GM21717 (cell line): ENCODE results near the gene DCAF5.

Experiments
- ATAC-seq: cut with Tn5 transposase; IDR thresholded peaks from one replicate; pipeline ENCODE4 v1.9.1; 2021; ENCODE audit warnings: mild to moderate bottlenecking, moderate library complexity; ENCODE audit not compliant: unreplicated experiment

Gene DCAF5

GRCh38 chr14:69105326-69105725 is 47.6 kb downstream of the DCAF5 start:
- no peak for ATAC-seq

- ATAC-seq, result no peak
Measured at GRCh38 chr14:69101331-69101826, 51.5 kb downstream of the DCAF5 start.

GRCh38 chr14:69097974-69098373 is 54.9 kb downstream of the DCAF5 start:
- ATAC-seq, result no peak

- no peak for ATAC-seq
Measured at GRCh38 chr14:69096781-69097475, 56.0 kb downstream of the DCAF5 start.

- ATAC-seq, result no peak
Measured at GRCh38 chr14:69096246-69096645, 56.7 kb downstream of the DCAF5 start.

GRCh38 chr14:69094481-69094880 is 58.4 kb downstream of the DCAF5 start:
- ATAC-seq, result no peak

GRCh38 chr14:69093631-69094421 is 59.1 kb downstream of the DCAF5 start:
- no peak for ATAC-seq

GRCh38 chr14:69092840-69093422 is 60.0 kb downstream of the DCAF5 start:
- ATAC-seq, result no peak

- no peak for ATAC-seq
Measured at GRCh38 chr14:69091695-69092094, 61.2 kb downstream of the DCAF5 start.

GRCh38 chr14:69091006-69091405 is 61.9 kb downstream of the DCAF5 start:
- no peak for ATAC-seq

- ATAC-seq, result no peak
Measured at GRCh38 chr14:69090187-69090789, 62.6 kb downstream of the DCAF5 start.

- no peak for ATAC-seq
Measured at GRCh38 chr14:69089046-69089445, 63.9 kb downstream of the DCAF5 start.

- no peak for ATAC-seq
Measured at GRCh38 chr14:69088586-69088985, 64.3 kb downstream of the DCAF5 start.

- no peak for ATAC-seq
Measured at GRCh38 chr14:69087061-69087461, 65.9 kb downstream of the DCAF5 start.

- no peak for ATAC-seq
Measured at GRCh38 chr14:69086537-69086936, 66.4 kb downstream of the DCAF5 start.

GRCh38 chr14:69084023-69084422 is 68.9 kb downstream of the DCAF5 start:
- ATAC-seq, result no peak

- no peak for ATAC-seq
Measured at GRCh38 chr14:69083181-69083580, 69.7 kb downstream of the DCAF5 start.

GRCh38 chr14:69081271-69081670 is 71.6 kb downstream of the DCAF5 start:
- ATAC-seq, result no peak

- ATAC-seq, result no peak
Measured at GRCh38 chr14:69079747-69080146, 73.2 kb downstream of the DCAF5 start.

GRCh38 chr14:69079188-69079742 is 73.7 kb downstream of the DCAF5 start:
- no peak for ATAC-seq

- no peak for ATAC-seq
Measured at GRCh38 chr14:69077841-69078240, 75.1 kb downstream of the DCAF5 start.
